Measurements from ENCODE around the gene AGAP1. TPM values are rescaled to one million over a fixed set of nuclear protein-coding genes. Genes with fewer than 3 reads are reported as not detected.

The AGAP1 gene
- total RNA-seq, 1 donor from 2014 or later, result 43.8 TPM

- TF ChIP-seq CTCF (IDR thresholded peaks at IDR 0.05), result no peak
- Mint-ChIP-seq H3K4me3 (ENCODE audit: unreplicated experiment) (no peak overlapping the region), H3K9me3 (ENCODE audit: unreplicated experiment) (no peaks in the 10 kb centered on the region), H3K27ac (ENCODE audit: unreplicated experiment) (peak overlapping the region; percentile 85), H3K36me3 (ENCODE audit: unreplicated experiment) (no peaks in the 10 kb centered on the region), H3K4me1 (ENCODE audit: unreplicated experiment) (peaks cover 35% of the 10 kb centered on the region), H3K27me3 (ENCODE audit: unreplicated experiment) (no peaks in the 10 kb centered on the region)
- no peak for DNase-seq (ENCODE audit: extremely low spot score, unreplicated experiment)
Observed at GRCh38 chr2:235702186-235702585, 208.3 kb downstream of the AGAP1 start.

GRCh38 chr2:235703711-235704295 lies 210.0 kb downstream of the AGAP1 start:
- H3K27ac Mint-ChIP-seq (ENCODE audit: unreplicated experiment), result peak overlapping the region; percentile 85
- no peak for DNase-seq (ENCODE audit: extremely low spot score, unreplicated experiment)
- no peaks in the 10 kb centered on the region for H3K27me3 Mint-ChIP-seq (ENCODE audit: unreplicated experiment)
- no peak overlapping the region for H3K4me3 Mint-ChIP-seq (ENCODE audit: unreplicated experiment)
- peaks cover 32% of the 10 kb centered on the region for H3K4me1 Mint-ChIP-seq (ENCODE audit: unreplicated experiment)
- no peaks in the 10 kb centered on the region for H3K9me3 Mint-ChIP-seq (ENCODE audit: unreplicated experiment)
- no peaks in the 10 kb centered on the region for H3K36me3 Mint-ChIP-seq (ENCODE audit: unreplicated experiment)
- no peak for TF ChIP-seq CTCF (IDR thresholded peaks at IDR 0.05)

- no peak for DNase-seq (ENCODE audit: extremely low spot score, unreplicated experiment)
- no peaks in the 10 kb centered on the region for H3K27me3 Mint-ChIP-seq (ENCODE audit: unreplicated experiment)
- peaks cover 43% of the 10 kb centered on the region for H3K4me1 Mint-ChIP-seq (ENCODE audit: unreplicated experiment)
- no peak overlapping the region for H3K27ac Mint-ChIP-seq (ENCODE audit: unreplicated experiment)
- peaks cover 3% of the 10 kb centered on the region for H3K36me3 Mint-ChIP-seq (ENCODE audit: unreplicated experiment)
- H3K9me3 Mint-ChIP-seq (ENCODE audit: unreplicated experiment), result no peaks in the 10 kb centered on the region
- H3K4me3 Mint-ChIP-seq (ENCODE audit: unreplicated experiment), result no peak overlapping the region
- no peak for TF ChIP-seq CTCF (IDR thresholded peaks at IDR 0.05)
Observed at GRCh38 chr2:235705296-235705695, 211.5 kb downstream of the AGAP1 start.

- no peak for DNase-seq (ENCODE audit: extremely low spot score, unreplicated experiment)
- Mint-ChIP-seq H3K4me3 (ENCODE audit: unreplicated experiment) (no peak overlapping the region), H3K27ac (ENCODE audit: unreplicated experiment) (no peak overlapping the region), H3K9me3 (ENCODE audit: unreplicated experiment) (no peaks in the 10 kb centered on the region), H3K27me3 (ENCODE audit: unreplicated experiment) (no peaks in the 10 kb centered on the region), H3K4me1 (ENCODE audit: unreplicated experiment) (peaks cover 43% of the 10 kb centered on the region), H3K36me3 (ENCODE audit: unreplicated experiment) (peaks cover 8% of the 10 kb centered on the region)
- TF ChIP-seq CTCF (IDR thresholded peaks at IDR 0.05), result no peak
Observed at GRCh38 chr2:235706506-235706905, 212.7 kb downstream of the AGAP1 start.

GRCh38 chr2:235707411-235708096 lies 213.7 kb downstream of the AGAP1 start:
- Mint-ChIP-seq H3K27ac (ENCODE audit: unreplicated experiment) (no peak overlapping the region), H3K4me3 (ENCODE audit: unreplicated experiment) (no peak overlapping the region), H3K27me3 (ENCODE audit: unreplicated experiment) (no peaks in the 10 kb centered on the region), H3K4me1 (ENCODE audit: unreplicated experiment) (peaks cover 37% of the 10 kb centered on the region), H3K36me3 (ENCODE audit: unreplicated experiment) (peaks cover 8% of the 10 kb centered on the region), H3K9me3 (ENCODE audit: unreplicated experiment) (no peaks in the 10 kb centered on the region)
- no peak for TF ChIP-seq CTCF (IDR thresholded peaks at IDR 0.05)
- no peak for DNase-seq (ENCODE audit: extremely low spot score, unreplicated experiment)

Data from osteocyte (in vitro differentiated cells).